HEK293T (cell line): ENCODE measurements around the gene FARP1.

Source experiments
- FOXK2 ChIP-seq: fragments of 450-650 bp; IDR thresholded peaks from 2 replicates; pipeline ENCODE4 v1.6.1; 2016; ENCODE audit warnings: mild to moderate bottlenecking
- FOXM1 ChIP-seq: fragments of 450-650 bp; IDR thresholded peaks from 2 replicates; pipeline ENCODE4 v1.6.1; 2017; ENCODE audit warnings: mild to moderate bottlenecking, borderline replicate concordance
- HDGF ChIP-seq: fragments of 450-650 bp; IDR thresholded peaks from 2 replicates; pipeline ENCODE4 v1.6.1; 2017; ENCODE audit warnings: antibody characterized with exemption, borderline replicate concordance
- L3MBTL2 ChIP-seq: fragments of 450-650 bp; conservative IDR thresholded peaks from 2 replicates; pipeline ENCODE4 v1.6.1; 2016; ENCODE audit warnings: mild to moderate bottlenecking
- NFRKB ChIP-seq: fragments of 450-650 bp; IDR thresholded peaks from 2 replicates; pipeline ENCODE4 v1.6.1; 2016; ENCODE audit warnings: mild to moderate bottlenecking, moderate library complexity
- SP1 ChIP-seq: fragments of 450-650 bp; IDR thresholded peaks from 2 replicates; pipeline ENCODE4 v1.6.1; 2017
- TARDBP ChIP-seq: fragments of 450-650 bp; IDR thresholded peaks from 2 replicates; pipeline ENCODE4 v1.6.1; 2016
- TF ChIP-seq, protein P1 (sequence below): fragments of 450-650 bp; IDR thresholded peaks from 2 replicates; pipeline ENCODE4 v1.6.1; 2016

DNA sequence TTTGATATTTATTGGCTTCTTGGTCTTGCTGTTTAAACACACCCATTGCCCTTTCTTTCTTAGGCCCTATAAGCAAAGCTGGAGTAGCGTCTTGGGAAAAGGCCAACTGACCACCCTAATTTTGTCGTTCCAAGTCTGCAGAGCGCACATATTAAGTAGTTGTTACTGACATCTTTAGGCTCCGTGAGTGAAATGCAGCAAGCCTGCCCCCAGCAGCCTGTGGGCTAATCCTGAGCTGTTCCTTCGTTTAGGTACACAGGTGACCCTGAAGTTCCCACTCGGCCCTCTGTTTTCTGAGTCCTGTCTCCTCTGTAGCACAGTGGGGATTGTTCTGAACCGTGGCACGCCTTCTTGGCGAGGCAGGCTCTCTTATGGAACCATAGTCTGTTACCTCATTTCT, 263.5 kb downstream of the FARP1 start:
- TF ChIP-seq FOXK2 (no peak), FOXM1 (no peak), HDGF (no peak), L3MBTL2 (no peak), SP1 (no peak), NFRKB (no peak), TARDBP (no peak)
- TF ChIP-seq, protein P1, sequence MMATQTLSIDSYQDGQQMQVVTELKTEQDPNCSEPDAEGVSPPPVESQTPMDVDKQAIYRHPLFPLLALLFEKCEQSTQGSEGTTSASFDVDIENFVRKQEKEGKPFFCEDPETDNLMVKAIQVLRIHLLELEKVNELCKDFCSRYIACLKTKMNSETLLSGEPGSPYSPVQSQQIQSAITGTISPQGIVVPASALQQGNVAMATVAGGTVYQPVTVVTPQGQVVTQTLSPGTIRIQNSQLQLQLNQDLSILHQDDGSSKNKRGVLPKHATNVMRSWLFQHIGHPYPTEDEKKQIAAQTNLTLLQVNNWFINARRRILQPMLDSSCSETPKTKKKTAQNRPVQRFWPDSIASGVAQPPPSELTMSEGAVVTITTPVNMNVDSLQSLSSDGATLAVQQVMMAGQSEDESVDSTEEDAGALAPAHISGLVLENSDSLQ = no peak
